IMR-90 (cell line): ENCODE measurements around the gene TSTD1. TPM values are rescaled to one million over a fixed set of nuclear protein-coding genes. Genes with fewer than 3 reads are reported as not detected.
"Not testable (repeated sequence)": the region's sequence is repeated elsewhere in the genome, so short reads cannot be mapped to it uniquely, and the experiment has no call there.

Experiments used
- ATAC-seq: fragments of 200-7000 bp; cut with Tn5 transposase; 2 replicates; pipeline ENCODE4 v1.9.1; 2020; ENCODE audit warnings: low read depth, mild to moderate bottlenecking, moderate library complexity
- BruUV-seq: library from RNA; stranded (reverse); fragments of 400-500 nt; replicated peaks from 2 replicates; lab custom pipeline; 2021; lab: Mats Ljungman, UMichigan
- CTCF ChIA-PET: fragments of 300-600 bp; formaldehyde crosslinking; extraction: SDS; loops from one replicate; lab custom pipeline; 2021; ENCODE audit warnings: antibody characterized with exemption; lab: Yijun Ruan, JAX
- POLR2A ChIA-PET: fragments of 300-600 bp; sonication (Branson Sonifier 250); formaldehyde crosslinking; loops from one replicate; lab custom pipeline; 2022; ENCODE audit warnings: antibody characterized with exemption; ENCODE audit not compliant: unreplicated experiment; lab: Charles Lee
- DNase-seq: peaks from one replicate; pipeline ENCODE4 v3.0.0; 2013
- H2AFZ ChIP-seq: replicated peaks from 2 replicates; pipeline ENCODE3; 2013; ENCODE audit warnings: low read length, mild to moderate bottlenecking; ENCODE audit not compliant: poor library complexity
- H2AK5ac ChIP-seq: 2 replicates; pipeline ENCODE4 v1.6.1; 2013; ENCODE audit warnings: low read depth, low read length, inconsistent platforms
- H2AK9ac ChIP-seq: replicated peaks from 2 replicates; pipeline ENCODE3; 2013; ENCODE audit warnings: mild to moderate bottlenecking, low read depth, low read length, moderate library complexity; ENCODE audit not compliant: poor library complexity
- H2BK120ac ChIP-seq: 2 replicates; pipeline ENCODE4 v1.6.1; 2013; ENCODE audit warnings: low read depth, low read length, inconsistent platforms
- H2BK15ac ChIP-seq: 3 replicates; pipeline ENCODE4 v1.6.1; 2013; ENCODE audit warnings: low read depth, low read length, inconsistent platforms
- H2BK20ac ChIP-seq: 2 replicates; pipeline ENCODE4 v1.6.1; 2013; ENCODE audit warnings: low read depth, mild to moderate bottlenecking, inconsistent platforms, low read length, moderate library complexity
- H2BK5ac ChIP-seq: 2 replicates; pipeline ENCODE4 v1.6.1; 2013; ENCODE audit warnings: mild to moderate bottlenecking, low read depth, low read length, inconsistent platforms; ENCODE audit not compliant: poor library complexity, severe bottlenecking
- H3K14ac ChIP-seq: replicated peaks from 2 replicates; pipeline ENCODE4 v1.6.1; 2013; ENCODE audit warnings: low read depth, low read length, inconsistent platforms
- H3K18ac ChIP-seq: 2 replicates; pipeline ENCODE4 v1.6.1; 2013; ENCODE audit warnings: low read depth, low read length, control low read depth
- H3K23ac ChIP-seq: 2 replicates; pipeline ENCODE4 v1.6.1; 2013; ENCODE audit warnings: low read depth, low read length, inconsistent platforms
- H3K27ac ChIP-seq: 2 replicates; pipeline ENCODE4 v1.5.1; 2013; ENCODE audit warnings: mild to moderate bottlenecking, control low read depth, low read length; ENCODE audit not compliant: insufficient read depth
- H3K27me3 ChIP-seq: 2 replicates; pipeline ENCODE4 v1.6.1; 2013; ENCODE audit warnings: low read length; ENCODE audit not compliant: control insufficient read depth, insufficient read depth
- H3K36me3 ChIP-seq: 2 replicates; pipeline ENCODE4 v1.6.1; 2013; ENCODE audit warnings: low read length, mixed read lengths; ENCODE audit not compliant: control insufficient read depth, insufficient read depth
- H3K4ac ChIP-seq: 2 replicates; pipeline ENCODE4 v1.6.1; 2013; ENCODE audit warnings: low read depth, low read length, inconsistent platforms
- H3K4me1 ChIP-seq: 2 replicates; pipeline ENCODE4 v1.6.1; 2013; ENCODE audit warnings: low read length, mixed read lengths; ENCODE audit not compliant: control insufficient read depth, insufficient read depth
- H3K4me2 ChIP-seq: 2 replicates; pipeline ENCODE4 v1.6.1; 2013; ENCODE audit warnings: low read depth, mild to moderate bottlenecking, control low read depth, low read length, moderate library complexity
- H3K4me3 ChIP-seq: 2 replicates; pipeline ENCODE4 v1.5.1; 2013; ENCODE audit warnings: low read depth, mild to moderate bottlenecking, control low read depth, low read length, moderate library complexity; ENCODE audit not compliant: insufficient read depth
- H3K56ac ChIP-seq: 2 replicates; pipeline ENCODE4 v1.6.1; 2013; ENCODE audit warnings: low read length, inconsistent platforms; ENCODE audit not compliant: insufficient read depth; ENCODE audit errors: extremely low read depth
- H3K79me1 ChIP-seq, 2 experiments: 2 replicates each; pipeline ENCODE4 v1.6.1; 2013; ENCODE audit warnings: low read length in 2 of 2, inconsistent platforms in 1 of 2, low read depth in 1 of 2
- H3K9ac ChIP-seq: 2 replicates; pipeline ENCODE4 v1.6.1; 2013; ENCODE audit warnings: low read depth, low read length, control low read depth
- H3K9me1 ChIP-seq: 2 replicates; pipeline ENCODE4 v1.6.1; 2013; ENCODE audit warnings: low read length, inconsistent platforms; ENCODE audit not compliant: insufficient read depth
- H3K9me3 ChIP-seq: 2 replicates; pipeline ENCODE4 v1.6.1; 2013; ENCODE audit warnings: low read length; ENCODE audit not compliant: control insufficient read depth, insufficient read depth
- H4K20me1 ChIP-seq: 2 replicates; pipeline ENCODE4 v1.6.1; 2013; ENCODE audit warnings: low read length, inconsistent platforms; ENCODE audit not compliant: insufficient read depth
- H4K5ac ChIP-seq: 2 replicates; pipeline ENCODE4 v1.6.1; 2013; ENCODE audit warnings: mild to moderate bottlenecking, low read depth, low read length, control low read depth
- H4K8ac ChIP-seq, 2 experiments: 2 replicates each; pipeline ENCODE4 v1.6.1; 2013; ENCODE audit warnings: low read depth in 2 of 2, low read length in 2 of 2, control low read depth in 1 of 2, inconsistent platforms in 1 of 2
- H4K91ac ChIP-seq: 2 replicates; pipeline ENCODE4 v1.6.1; 2013; ENCODE audit warnings: low read depth, low read length, inconsistent platforms; ENCODE audit not compliant: insufficient read depth
- BHLHE40 ChIP-seq: fragments of 150-350 bp; IDR thresholded peaks from 2 replicates; pipeline ENCODE4 v1.6.1; 2016; ENCODE audit warnings: mild to moderate bottlenecking, low read depth, low read length
- CTCF ChIP-seq: conservative IDR thresholded peaks from 2 replicates; pipeline ENCODE4 v1.5.1; 2012; ENCODE audit warnings: mild to moderate bottlenecking, low read depth, low read length, improper control_type of control experiment
- MAZ ChIP-seq: IDR thresholded peaks from 2 replicates; pipeline ENCODE4 v1.6.1; 2012; ENCODE audit warnings: low read depth, mild to moderate bottlenecking, low read length, improper control_type of control experiment, moderate library complexity, borderline replicate concordance
- MXI1 ChIP-seq: IDR thresholded peaks from 2 replicates; pipeline ENCODE4 v1.6.1; 2012; ENCODE audit warnings: low read depth, mild to moderate bottlenecking, low read length, moderate library complexity, borderline replicate concordance
- NFE2L2 ChIP-seq: fragments of 150-350 bp; IDR thresholded peaks from 2 replicates; pipeline ENCODE4 v1.6.1; 2016; ENCODE audit warnings: low read depth, mild to moderate bottlenecking, low read length
- POLR2A ChIP-seq: IDR thresholded peaks from 2 replicates; pipeline ENCODE4 v1.6.1; 2012; ENCODE audit warnings: mild to moderate bottlenecking, low read depth, low read length
- RAD21 ChIP-seq: IDR thresholded peaks from 2 replicates; pipeline ENCODE4 v1.6.1; 2012; ENCODE audit warnings: low read length, improper control_type of control experiment
- RCOR1 ChIP-seq: IDR thresholded peaks from 2 replicates; pipeline ENCODE4 v1.6.1; 2012; ENCODE audit warnings: mild to moderate bottlenecking, low read length, improper control_type of control experiment; ENCODE audit not compliant: insufficient replicate concordance
- SMC3 ChIP-seq: fragments of 150-350 bp; IDR thresholded peaks from 2 replicates; pipeline ENCODE4 v1.6.1; 2016; ENCODE audit warnings: low read depth, mild to moderate bottlenecking, antibody characterized with exemption, low read length, moderate library complexity
- WGBS, 2 experiments: methylation state at CpG; one replicate each; pipeline versions ENCODE4 v1.1.5 to v1.1.7; 2013; ENCODE audit warnings: missing lambda C conversion rate in 2 of 2; ENCODE audit not compliant: insufficient read length in 1 of 2; ENCODE audit errors: extremely low coverage in 2 of 2; 5-methylcytosine and 5-hydroxymethylcytosine counted together
- dilution Hi-C: fragments of 300-500 bp; cut with HindIII; formaldehyde crosslinking; loops from one replicate; pipeline ENCODE4 v1.14.3; 2018; ENCODE audit warnings: low sequenced_read_pairs; ENCODE audit not compliant: unreplicated experiment
- in situ Hi-C: fragments of 300-500 bp; cut with MboI; formaldehyde crosslinking; loops from 3 replicates; pipeline ENCODE4 v1.14.3; 2019; ENCODE audit warnings: low sequenced_read_pairs, inconsistent platforms, mixed read lengths
- intact Hi-C: fragments of 100-400 bp; cut with micrococcal nuclease; formaldehyde crosslinking; loops from 2 replicates; pipeline ENCODE4 v1.10.0; 2022
- polyA plus RNA-seq, 3 experiments: library from polyadenylated mRNA; depleted of rRNA; stranded (reverse); fragments of >200 nt; gene quantifications; 2 replicates each; pipeline ENCODE4 v1.2.3, GENCODE V29; 2012; ENCODE audit warnings: low replicate concordance in 1 of 3
- total RNA-seq: library from RNA; depleted of rRNA; stranded (reverse); fragments of >200 nt; gene quantifications from 2 replicates; pipeline ENCODE4 v1.2.3, GENCODE V29; 2012

Gene TSTD1
- total and polyA plus RNA-seq, 2 of the 4 experiments (the other 2 are of a cell fraction): 0.21 TPM; not detected in 1

GRCh38 chr1:161031874-161032273 lies 6.9 kb downstream of the TSTD1 start:
- H2AK9ac ChIP-seq: no peak overlapping the region
- no CpG with 5 or more reads among the region's 2 CpGs for WGBS, 2 experiments
- dilution Hi-C loops: no loop called here
- H3K4me1 ChIP-seq: no peaks in the 10 kb centered on the region
- no peak for TF ChIP-seq NFE2L2
- TF ChIP-seq MXI1: no peak
- TF ChIP-seq RAD21: no peak
- TF ChIP-seq CTCF: no peak
- no peak for TF ChIP-seq POLR2A
- no peak for TF ChIP-seq MAZ
- TF ChIP-seq BHLHE40: no peak
- no peak for TF ChIP-seq SMC3
- TF ChIP-seq RCOR1: no peak
- no peak overlapping the region for H3K9ac ChIP-seq
- H3K18ac ChIP-seq: no peak overlapping the region
- no peak overlapping the region for H3K4ac ChIP-seq
- no peak overlapping the region for H3K4me3 ChIP-seq
- DNase-seq (no peak), ATAC-seq (no peak)
- H3K56ac ChIP-seq: no peak overlapping the region
- in situ Hi-C loops: no loop called here
- H2AK5ac ChIP-seq: no peak overlapping the region
- H3K9me3 ChIP-seq: no peaks in the 10 kb centered on the region
- no peaks in the 10 kb centered on the region for H3K9me1 ChIP-seq
- H4K5ac ChIP-seq: no peak overlapping the region
- no peak overlapping the region for H4K91ac ChIP-seq
- no peak overlapping the region for H4K8ac ChIP-seq
- H4K20me1 ChIP-seq: no peaks in the 10 kb centered on the region
- H3K4me2 ChIP-seq: no peak overlapping the region
- H2BK5ac ChIP-seq: no peak overlapping the region
- no peaks in the 10 kb centered on the region for H3K36me3 ChIP-seq
- no peak overlapping the region for H3K27ac ChIP-seq
- no peaks in the 10 kb centered on the region for H3K27me3 ChIP-seq
- POLR2A ChIA-PET: no interaction called here
- H2AFZ ChIP-seq: no peak overlapping the region
- intact Hi-C loops: no loop called here
- no peak overlapping the region for H2BK120ac ChIP-seq
- no peak overlapping the region for H2BK15ac ChIP-seq
- no peak overlapping the region for H3K23ac ChIP-seq
- H3K79me1 ChIP-seq: no peaks in the 10 kb centered on the region
- no peak overlapping the region for H2BK20ac ChIP-seq
- BruUV-seq: no TSS peak
- CTCF ChIA-PET: no interaction called here
- H3K14ac ChIP-seq: no peak overlapping the region

- H3K27ac ChIP-seq, H3K4me3 ChIP-seq, ATAC-seq, H4K5ac ChIP-seq, intact Hi-C loops, H4K91ac ChIP-seq, H3K9me1 ChIP-seq, POLR2A ChIA-PET, H3K4ac ChIP-seq, H2AK9ac ChIP-seq, CTCF ChIA-PET, H3K18ac ChIP-seq, H3K4me1 ChIP-seq, H2AFZ ChIP-seq, H3K9me3 ChIP-seq, BruUV-seq, H2BK120ac ChIP-seq, H3K79me1 ChIP-seq, H2AK5ac ChIP-seq, H4K8ac ChIP-seq, H3K4me2 ChIP-seq, H2BK20ac ChIP-seq, H4K20me1 ChIP-seq, H2BK15ac ChIP-seq, H3K23ac ChIP-seq, H3K36me3 ChIP-seq, H3K14ac ChIP-seq, H2BK5ac ChIP-seq, DNase-seq, H3K56ac ChIP-seq, in situ Hi-C loops, H3K27me3 ChIP-seq, dilution Hi-C loops, H3K9ac ChIP-seq: not testable (repeated sequence)
- WGBS, 2 experiments: 97% methylated on average over 13 of the region's 32 CpGs; no CpG with 5 or more reads in 1 of the 2 experiments
Measured at GRCh38 chr1:161029466-161029865, 9.3 kb downstream of the TSTD1 start.
